ENCODE measurements around the gene KTN1.

KTN1 gene

GRCh38 chr14:55537782-55538181, 42.2 kb upstream of the KTN1 start:
- Histone ChIP-seq H4K20me1 (ENCODE audit: control insufficient read depth, insufficient read depth, low read depth, low read length) (no peaks in the 10 kb centered on the region), H3F3A (ENCODE audit: control insufficient read depth, insufficient read depth) (no peaks in the 10 kb centered on the region), H3K9me3 (ENCODE audit: control insufficient read depth, insufficient read depth, low read length) (no peaks in the 10 kb centered on the region), H3K79me2 (ENCODE audit: control insufficient read depth, low read length) (no peaks in the 10 kb centered on the region), H3K4me3 (ENCODE audit: low read length) (no peak overlapping the region), H3K9me2 (replicated peaks; ENCODE audit: control insufficient read depth, low read length) (no peaks in the 10 kb centered on the region), H3K4me2 (ENCODE audit: low read length) (no peak overlapping the region), H3K36me3 (ENCODE audit: control insufficient read depth, low read length) (no peaks in the 10 kb centered on the region), H3K27me3 (ENCODE audit: control insufficient read depth, low read length) (no peaks in the 10 kb centered on the region), H3K4me1 (ENCODE audit: control insufficient read depth, low read length) (no peaks in the 10 kb centered on the region), H3K27ac (ENCODE audit: low read depth, low read length) (no peak overlapping the region)
- TF ChIP-seq CTCF (IDR thresholded peaks at IDR 0.05; ENCODE audit: low read depth, low read length, poor library complexity, severe bottlenecking), result no peak
- no peak for TF ChIP-seq EZH2phosphoT487 (IDR thresholded peaks at IDR 0.05; ENCODE audit: borderline replicate concordance, low read length)

GRCh38 chr14:55539975-55540374, 40.0 kb upstream of the KTN1 start:
- H3K27ac ChIP-seq (ENCODE audit: low read depth, low read length), result no peak overlapping the region
- H3K4me3 ChIP-seq (ENCODE audit: low read length), result no peak overlapping the region
- TF ChIP-seq CTCF (IDR thresholded peaks at IDR 0.05; ENCODE audit: low read depth, low read length, poor library complexity, severe bottlenecking) (no peak), EZH2phosphoT487 (IDR thresholded peaks at IDR 0.05; ENCODE audit: borderline replicate concordance, low read length) (no peak)

GRCh38 chr14:55540847-55541773, 38.9 kb upstream of the KTN1 start:
- H3K27me3 ChIP-seq (ENCODE audit: control insufficient read depth, low read length), result no peaks in the 10 kb centered on the region
- no peaks in the 10 kb centered on the region for H3K9me3 ChIP-seq (ENCODE audit: control insufficient read depth, insufficient read depth, low read length)
- H3K27ac ChIP-seq (ENCODE audit: low read depth, low read length), result no peak overlapping the region
- H3K79me2 ChIP-seq (ENCODE audit: control insufficient read depth, low read length), result no peaks in the 10 kb centered on the region
- no peaks in the 10 kb centered on the region for H4K20me1 ChIP-seq (ENCODE audit: control insufficient read depth, insufficient read depth, low read depth, low read length)
- no peak overlapping the region for H3K4me2 ChIP-seq (ENCODE audit: low read length)
- H3K9me2 ChIP-seq (replicated peaks; ENCODE audit: control insufficient read depth, low read length), result no peaks in the 10 kb centered on the region
- no peaks in the 10 kb centered on the region for H3K36me3 ChIP-seq (ENCODE audit: control insufficient read depth, low read length)
- no peak overlapping the region for H3K4me3 ChIP-seq (ENCODE audit: low read length)
- no peaks in the 10 kb centered on the region for H3F3A ChIP-seq (ENCODE audit: control insufficient read depth, insufficient read depth)
- no peak for TF ChIP-seq EZH2phosphoT487 (IDR thresholded peaks at IDR 0.05; ENCODE audit: borderline replicate concordance, low read length)
- no peak for TF ChIP-seq CTCF (IDR thresholded peaks at IDR 0.05; ENCODE audit: low read depth, low read length, poor library complexity, severe bottlenecking)
- H3K4me1 ChIP-seq (ENCODE audit: control insufficient read depth, low read length), result no peaks in the 10 kb centered on the region

More at GRCh38 chr14:55539975-55540374, 40.0 kb upstream of the KTN1 start:
- H3K36me3 ChIP-seq (ENCODE audit: control insufficient read depth, low read length), result no peaks in the 10 kb centered on the region
- H3K79me2 ChIP-seq (ENCODE audit: control insufficient read depth, low read length), result no peaks in the 10 kb centered on the region
- no peak overlapping the region for H3K4me2 ChIP-seq (ENCODE audit: low read length)
- H3K9me2 ChIP-seq (replicated peaks; ENCODE audit: control insufficient read depth, low read length), result no peaks in the 10 kb centered on the region
- no peaks in the 10 kb centered on the region for H3K27me3 ChIP-seq (ENCODE audit: control insufficient read depth, low read length)
- H3K4me1 ChIP-seq (ENCODE audit: control insufficient read depth, low read length), result no peaks in the 10 kb centered on the region
- H4K20me1 ChIP-seq (ENCODE audit: control insufficient read depth, insufficient read depth, low read depth, low read length), result no peaks in the 10 kb centered on the region
- H3K9me3 ChIP-seq (ENCODE audit: control insufficient read depth, insufficient read depth, low read length), result no peaks in the 10 kb centered on the region
- no peaks in the 10 kb centered on the region for H3F3A ChIP-seq (ENCODE audit: control insufficient read depth, insufficient read depth)

All from DOHH2 (cell line).